HCT116 (cell line): ENCODE results near the gene DENND1A. TPM values are rescaled to one million over a fixed set of nuclear protein-coding genes. Genes with fewer than 3 reads are reported as not detected.

Source experiments
- ATAC-seq: fragments of 200-7000 bp; cut with Tn5 transposase; 2 replicates; pipeline ENCODE4 v1.9.1; 2020; ENCODE audit warnings: mild to moderate bottlenecking, moderate library complexity
- BruUV-seq: library from RNA; stranded (reverse); fragments of 400-500 nt; replicated peaks from 2 replicates; lab custom pipeline; 2021; lab: Mats Ljungman, UMichigan
- CTCF ChIA-PET: fragments of 300-600 bp; sonication (Branson Sonifier 250); formaldehyde crosslinking; loops from one replicate; lab custom pipeline; 2021; ENCODE audit warnings: antibody characterized with exemption; lab: Charles Lee
- POLR2A ChIA-PET: fragments of 300-600, 350-600 bp; sonication (Branson Sonifier 250); formaldehyde crosslinking; loops from one replicate; lab custom pipeline; 2021; ENCODE audit warnings: antibody characterized with exemption; lab: Charles Lee
- RAD21 ChIA-PET, 2 experiments: fragments of 300-600 bp; sonication (Branson Sonifier 250); formaldehyde crosslinking; loops; one replicate each; lab custom pipeline; 2023; ENCODE audit warnings: low total read pairs in 2 of 2; ENCODE audit not compliant: uncharacterized antibody in 2 of 2, unreplicated experiment in 2 of 2, low non-redundant PET in 1 of 2; lab: Charles Lee
- DNase-seq: peaks from one replicate; pipeline ENCODE4 v3.0.0-alpha.2; 2010; ENCODE audit warnings: low read depth, low spot score
- H2AFZ ChIP-seq: fragments of 200-600 bp; shearing (Covaris generic), sonication (generic); 2 replicates; pipeline ENCODE4 v1.6.1; 2017; ENCODE audit warnings: low read depth, mixed run types, mixed read lengths, antibody characterized with exemption, low read length; ENCODE audit not compliant: poor library complexity, severe bottlenecking
- H3K27ac ChIP-seq: 2 replicates; pipeline ENCODE4 v1.5.1; 2012; ENCODE audit warnings: low read depth, low read length
- H3K27me3 ChIP-seq: fragments of 200-600 bp; sonication (generic); 2 replicates; pipeline ENCODE4 v1.6.1; 2016; ENCODE audit warnings: mixed run types, low read length, mixed read lengths; ENCODE audit not compliant: insufficient read depth
- H3K36me3 ChIP-seq, 2 experiments: fragments of 200-500 bp in 1 of 2; fragments of 200-600 bp in 1 of 2; sonication (Bioruptor generic) in 1 of 2; sonication (generic) in 1 of 2; 2 replicates each; pipeline versions ENCODE4 v1.5.1 to v1.6.1; 2014 to 2016; ENCODE audit warnings: low read length in 2 of 2, inconsistent platforms in 1 of 2, mixed read lengths in 1 of 2, mixed run types in 1 of 2; ENCODE audit not compliant: insufficient read depth in 2 of 2, control insufficient read depth in 1 of 2
- H3K4me1 ChIP-seq, 2 experiments: fragments of 200-600 bp in 1 of 2; sonication (generic) in 1 of 2; 2 replicates each; pipeline versions ENCODE4 v1.5.1 to v1.6.1; 2012 to 2017; ENCODE audit warnings: low read length in 2 of 2, inconsistent platforms in 1 of 2, mild to moderate bottlenecking in 1 of 2, mixed read lengths in 1 of 2, mixed run types in 1 of 2, moderate library complexity in 1 of 2; ENCODE audit not compliant: insufficient read depth in 2 of 2, control insufficient read depth in 1 of 2
- H3K4me2 ChIP-seq: fragments of 200-600 bp; sonication (generic); 2 replicates; pipeline ENCODE4 v1.6.1; 2017; ENCODE audit warnings: mixed run types, low read length, mixed read lengths
- H3K4me3 ChIP-seq, 2 experiments: fragments of 200-600 bp in 1 of 2; sonication (generic) in 1 of 2; replicated peaks in 1 of 2; 2 replicates each; pipeline ENCODE4 v1.5.1; 2011 to 2016; ENCODE audit warnings: low read length in 2 of 2, control low read depth in 1 of 2, low read depth in 1 of 2, mild to moderate bottlenecking in 1 of 2, mixed read lengths in 1 of 2, mixed run types in 1 of 2
- H3K79me2 ChIP-seq: fragments of 200-600 bp; sonication (generic); 2 replicates; pipeline ENCODE4 v1.6.1; 2017; ENCODE audit warnings: mild to moderate bottlenecking, mixed run types, low read length, moderate library complexity, mixed read lengths; ENCODE audit not compliant: insufficient read depth
- H3K9ac ChIP-seq: fragments of 200-600 bp; sonication (generic); 2 replicates; pipeline ENCODE4 v1.6.1; 2016; ENCODE audit warnings: low read length, mixed read lengths
- H3K9me2 ChIP-seq: fragments of 200-600 bp; sonication (generic), shearing (Covaris generic); 2 replicates; pipeline ENCODE4 v1.6.1; 2017; ENCODE audit warnings: mixed run types, mild to moderate bottlenecking, moderate library complexity; ENCODE audit not compliant: insufficient read depth
- H3K9me3 ChIP-seq, 2 experiments: fragments of 200-500 bp in 1 of 2; fragments of 200-600 bp in 1 of 2; sonication (Bioruptor generic) in 1 of 2; sonication (generic) in 1 of 2; 2 replicates each; pipeline ENCODE4 v1.6.1; 2014 to 2017; ENCODE audit warnings: low read length in 2 of 2, mixed read lengths in 2 of 2, inconsistent platforms in 1 of 2, low read depth in 1 of 2, mild to moderate bottlenecking in 1 of 2, mixed run types in 1 of 2, moderate library complexity in 1 of 2; ENCODE audit not compliant: control insufficient read depth in 1 of 2, insufficient read depth in 1 of 2
- H4K20me1 ChIP-seq: fragments of 200-600 bp; sonication (generic), shearing (Covaris generic); 2 replicates; pipeline ENCODE4 v1.6.1; 2017; ENCODE audit warnings: mixed run types, mild to moderate bottlenecking, moderate library complexity; ENCODE audit not compliant: insufficient read depth
- CBX3 ChIP-seq: IDR thresholded peaks from 2 replicates; pipeline ENCODE4 v1.6.1; 2012; ENCODE audit warnings: low read depth
- EZH2 ChIP-seq: fragments of 200-600 bp; sonication (generic); IDR thresholded peaks from 2 replicates; pipeline ENCODE4 v1.6.1; 2017; ENCODE audit warnings: antibody characterized with exemption, mixed run types
- TCF7L2 ChIP-seq: IDR thresholded peaks from 2 replicates; pipeline ENCODE4 v1.7.0; 2011; ENCODE audit warnings: borderline replicate concordance, inconsistent platforms; ENCODE audit not compliant: insufficient read depth, insufficient read length; ENCODE audit errors: extremely low read depth
- intact Hi-C: fragments of 100-400 bp; cut with micrococcal nuclease; formaldehyde crosslinking; loops from 2 replicates; pipeline ENCODE4 v1.10.0; 2022
- total RNA-seq: library from RNA; stranded (reverse); gene quantifications from one replicate; pipeline ENCODE4 v1.2.1, GENCODE V29; 2021; ENCODE audit not compliant: unreplicated experiment
- TF ChIP-seq, protein P1 (sequence below): IDR thresholded peaks from 2 replicates; pipeline ENCODE4 v1.6.1; 2012; ENCODE audit warnings: low read depth
- TF ChIP-seq, protein P2 (sequence below): IDR thresholded peaks from 2 replicates; pipeline ENCODE4 v1.6.1; 2012
- TF ChIP-seq, protein P3 (sequence below), 3 experiments: fragments of 200-600 bp in 1 of 3; sonication (generic) in 1 of 3; IDR thresholded peaks in 2 of 3; conservative IDR thresholded peaks in 1 of 3; 2 replicates each; pipeline ENCODE4 v1.5.1; 2012 to 2017; ENCODE audit warnings: low read depth in 2 of 3, low read length in 2 of 3, antibody characterized with exemption in 1 of 3, borderline replicate concordance in 1 of 3, control low read depth in 1 of 3, mild to moderate bottlenecking in 1 of 3, mixed read lengths in 1 of 3, mixed run types in 1 of 3, moderate library complexity in 1 of 3; ENCODE audit not compliant: insufficient read depth in 1 of 3

The DENND1A gene
- total RNA-seq, 1 experiment from 2014 or later = 33.0 TPM

DNA sequence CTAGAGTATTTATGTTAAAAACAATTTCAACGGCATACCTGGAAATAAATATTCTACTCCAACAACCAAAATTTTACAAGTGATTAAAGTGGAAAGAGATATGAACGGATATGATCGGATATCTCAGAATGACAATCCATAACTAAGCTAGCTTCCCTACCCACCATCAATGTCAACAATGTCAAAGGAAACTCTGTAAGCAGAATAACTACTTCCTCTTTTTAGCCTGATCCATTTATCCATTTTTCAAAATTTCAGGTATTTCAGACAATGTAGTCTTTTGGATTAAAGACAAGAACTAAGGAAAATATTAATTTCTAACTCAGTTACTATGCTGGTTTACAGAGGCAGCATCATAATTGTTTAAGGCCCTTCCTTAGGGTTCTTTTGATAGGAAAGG is 188.7 kb downstream of the DENND1A start:
- CTCF ChIA-PET = no interaction called here

DNA sequence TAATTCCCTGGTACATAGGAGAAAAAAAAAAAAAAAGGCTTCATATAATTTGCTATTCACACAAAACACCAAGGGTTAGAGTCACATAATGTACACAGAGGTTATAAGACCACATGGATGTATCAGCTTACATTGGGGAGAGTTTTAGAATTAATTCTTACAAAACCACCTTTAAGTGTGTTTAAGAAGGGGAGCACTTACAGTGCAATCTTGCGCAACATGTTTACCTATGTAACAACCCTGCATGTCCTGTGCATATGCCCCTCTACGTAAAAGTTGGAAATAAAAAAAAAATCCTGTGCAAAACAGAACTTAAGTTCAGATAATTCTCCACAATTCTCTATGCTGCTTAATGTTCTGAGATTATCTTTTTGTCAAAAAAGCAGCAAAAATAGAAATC is 190.0 kb downstream of the DENND1A start:
- Histone ChIP-seq H3K79me2 (no peaks in the 10 kb centered on the region), H4K20me1 (no peaks in the 10 kb centered on the region), H3K36me3 (no peaks in the 10 kb centered on the region), H3K4me1 (no peaks in the 10 kb centered on the region), H3K27me3 (no peaks in the 10 kb centered on the region), H3K9ac (no peak overlapping the region), H3K27ac (no peak overlapping the region), H3K9me3 (no peaks in the 10 kb centered on the region), H3K4me3 (no peak overlapping the region), H2AFZ (no peak overlapping the region), H3K4me2 (no peak overlapping the region), H3K9me2 (no peaks in the 10 kb centered on the region)
- no TSS peak for BruUV-seq
- CTCF ChIA-PET = no interaction called here
- no peak for DNase-seq
- TF ChIP-seq, protein P1, sequence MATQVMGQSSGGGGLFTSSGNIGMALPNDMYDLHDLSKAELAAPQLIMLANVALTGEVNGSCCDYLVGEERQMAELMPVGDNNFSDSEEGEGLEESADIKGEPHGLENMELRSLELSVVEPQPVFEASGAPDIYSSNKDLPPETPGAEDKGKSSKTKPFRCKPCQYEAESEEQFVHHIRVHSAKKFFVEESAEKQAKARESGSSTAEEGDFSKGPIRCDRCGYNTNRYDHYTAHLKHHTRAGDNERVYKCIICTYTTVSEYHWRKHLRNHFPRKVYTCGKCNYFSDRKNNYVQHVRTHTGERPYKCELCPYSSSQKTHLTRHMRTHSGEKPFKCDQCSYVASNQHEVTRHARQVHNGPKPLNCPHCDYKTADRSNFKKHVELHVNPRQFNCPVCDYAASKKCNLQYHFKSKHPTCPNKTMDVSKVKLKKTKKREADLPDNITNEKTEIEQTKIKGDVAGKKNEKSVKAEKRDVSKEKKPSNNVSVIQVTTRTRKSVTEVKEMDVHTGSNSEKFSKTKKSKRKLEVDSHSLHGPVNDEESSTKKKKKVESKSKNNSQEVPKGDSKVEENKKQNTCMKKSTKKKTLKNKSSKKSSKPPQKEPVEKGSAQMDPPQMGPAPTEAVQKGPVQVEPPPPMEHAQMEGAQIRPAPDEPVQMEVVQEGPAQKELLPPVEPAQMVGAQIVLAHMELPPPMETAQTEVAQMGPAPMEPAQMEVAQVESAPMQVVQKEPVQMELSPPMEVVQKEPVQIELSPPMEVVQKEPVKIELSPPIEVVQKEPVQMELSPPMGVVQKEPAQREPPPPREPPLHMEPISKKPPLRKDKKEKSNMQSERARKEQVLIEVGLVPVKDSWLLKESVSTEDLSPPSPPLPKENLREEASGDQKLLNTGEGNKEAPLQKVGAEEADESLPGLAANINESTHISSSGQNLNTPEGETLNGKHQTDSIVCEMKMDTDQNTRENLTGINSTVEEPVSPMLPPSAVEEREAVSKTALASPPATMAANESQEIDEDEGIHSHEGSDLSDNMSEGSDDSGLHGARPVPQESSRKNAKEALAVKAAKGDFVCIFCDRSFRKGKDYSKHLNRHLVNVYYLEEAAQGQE = no peak
- intact Hi-C loops = no loop called here
- no peak for ATAC-seq
- RAD21 ChIA-PET = no interaction called here
- POLR2A ChIA-PET = no interaction called here

More for the DNA sequence above, 188.7 kb downstream of the DENND1A start:
- no peak overlapping the region for H3K9ac ChIP-seq
- no peaks in the 10 kb centered on the region for H3K79me2 ChIP-seq
- no peaks in the 10 kb centered on the region for H3K9me2 ChIP-seq
- no TSS peak for BruUV-seq
- no peak overlapping the region for H3K4me3 ChIP-seq
- H3K36me3 ChIP-seq = no peaks in the 10 kb centered on the region
- ATAC-seq (no peak), DNase-seq (no peak)
- H3K27ac ChIP-seq = no peak overlapping the region
- ChIA-PET RAD21 (no interaction called here), POLR2A (no interaction called here)
- no peaks in the 10 kb centered on the region for H4K20me1 ChIP-seq
- H3K27me3 ChIP-seq = no peaks in the 10 kb centered on the region
- no peak overlapping the region for H3K4me2 ChIP-seq
- H3K4me1 ChIP-seq = no peaks in the 10 kb centered on the region
- TF ChIP-seq TCF7L2 (no peak), EZH2 (no peak), CBX3 (no peak)
- TF ChIP-seq, protein P2, sequence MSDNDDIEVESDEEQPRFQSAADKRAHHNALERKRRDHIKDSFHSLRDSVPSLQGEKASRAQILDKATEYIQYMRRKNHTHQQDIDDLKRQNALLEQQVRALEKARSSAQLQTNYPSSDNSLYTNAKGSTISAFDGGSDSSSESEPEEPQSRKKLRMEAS = no peak
- TF ChIP-seq, protein P3, sequence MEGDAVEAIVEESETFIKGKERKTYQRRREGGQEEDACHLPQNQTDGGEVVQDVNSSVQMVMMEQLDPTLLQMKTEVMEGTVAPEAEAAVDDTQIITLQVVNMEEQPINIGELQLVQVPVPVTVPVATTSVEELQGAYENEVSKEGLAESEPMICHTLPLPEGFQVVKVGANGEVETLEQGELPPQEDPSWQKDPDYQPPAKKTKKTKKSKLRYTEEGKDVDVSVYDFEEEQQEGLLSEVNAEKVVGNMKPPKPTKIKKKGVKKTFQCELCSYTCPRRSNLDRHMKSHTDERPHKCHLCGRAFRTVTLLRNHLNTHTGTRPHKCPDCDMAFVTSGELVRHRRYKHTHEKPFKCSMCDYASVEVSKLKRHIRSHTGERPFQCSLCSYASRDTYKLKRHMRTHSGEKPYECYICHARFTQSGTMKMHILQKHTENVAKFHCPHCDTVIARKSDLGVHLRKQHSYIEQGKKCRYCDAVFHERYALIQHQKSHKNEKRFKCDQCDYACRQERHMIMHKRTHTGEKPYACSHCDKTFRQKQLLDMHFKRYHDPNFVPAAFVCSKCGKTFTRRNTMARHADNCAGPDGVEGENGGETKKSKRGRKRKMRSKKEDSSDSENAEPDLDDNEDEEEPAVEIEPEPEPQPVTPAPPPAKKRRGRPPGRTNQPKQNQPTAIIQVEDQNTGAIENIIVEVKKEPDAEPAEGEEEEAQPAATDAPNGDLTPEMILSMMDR (IDR thresholded peaks at IDR 0.05 in 2 of 3, conservative IDR thresholded peaks at IDR 0.05 in 1 of 3; ENCODE audit: borderline replicate concordance in 1 of 3, insufficient read depth in 1 of 3, low read depth in 2 of 3, low read length in 2 of 3) = no peak
- no peak overlapping the region for H2AFZ ChIP-seq
- H3K9me3 ChIP-seq = no peaks in the 10 kb centered on the region
- intact Hi-C loops = no loop called here
